CD4-positive, alpha-beta T cell treated with Interleukin-6 at 100 ng/mL for 8 hours (primary cell): ENCODE measurements around the gene TSPAN7.

Experiments
- DNase-seq: peaks from one replicate; pipeline ENCODE4 v3.0.0-alpha.2; 2020; ENCODE audit warnings: mixed read lengths, low spot score

TSPAN7 gene

DNA sequence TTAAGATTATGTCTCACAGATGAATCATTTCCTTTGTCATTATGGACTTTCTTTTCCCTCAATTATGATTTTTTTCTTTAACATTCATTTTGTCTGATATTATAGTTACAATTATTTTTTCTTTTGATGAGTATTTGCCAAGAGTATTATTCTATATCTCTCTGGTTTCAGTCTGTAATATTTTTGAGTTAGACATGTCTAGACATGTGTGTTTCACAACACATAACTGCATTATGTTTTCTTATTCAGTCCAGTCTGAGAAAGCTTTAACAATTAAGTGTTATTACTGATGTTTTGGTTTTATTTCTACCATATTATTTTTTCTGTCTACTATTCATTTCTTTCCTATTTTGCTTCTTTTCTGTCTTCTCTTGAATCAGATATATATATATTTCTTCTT lies 131.6 kb downstream of the TSPAN7 start:
- DNase-seq: no peak

DNA sequence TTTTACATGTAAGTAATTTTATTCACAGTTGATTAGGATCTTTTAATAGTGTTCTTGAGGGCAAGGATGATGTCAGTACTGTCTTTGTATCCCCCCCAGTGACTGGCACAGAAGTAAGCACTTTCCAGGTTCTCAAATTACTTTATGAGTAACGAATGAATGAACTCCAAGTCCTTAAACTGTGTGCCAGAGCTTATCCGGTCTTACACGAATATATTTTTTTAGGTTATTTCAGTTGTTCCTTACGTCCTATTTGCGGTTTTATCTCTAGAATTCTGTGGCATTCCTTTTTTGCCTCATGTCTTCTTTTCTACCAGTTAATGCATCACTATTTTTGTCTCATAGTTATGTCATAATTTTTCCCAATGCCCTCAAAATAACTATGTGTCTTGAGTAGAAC lies 133.1 kb downstream of the TSPAN7 start:
- DNase-seq: no peak

DNA sequence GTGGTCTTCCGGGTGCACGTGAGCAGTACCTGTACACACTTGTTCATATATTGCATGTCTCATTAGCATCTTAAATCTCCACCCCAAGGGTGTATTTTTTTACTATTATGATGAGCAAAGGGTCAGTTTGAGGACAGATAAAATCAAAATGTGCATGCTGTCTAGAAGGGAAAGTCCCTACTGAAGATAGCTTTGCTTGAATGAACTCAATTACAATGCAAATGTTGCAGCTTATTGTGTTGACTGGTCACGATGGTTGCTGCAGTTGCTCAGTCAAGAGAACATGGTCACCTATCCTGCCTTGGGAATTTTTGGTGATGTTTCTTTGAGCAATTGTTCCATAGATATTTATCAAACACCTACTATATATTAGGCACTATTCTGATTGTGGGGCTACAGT lies 136.1 kb downstream of the TSPAN7 start:
- no peak for DNase-seq

DNA sequence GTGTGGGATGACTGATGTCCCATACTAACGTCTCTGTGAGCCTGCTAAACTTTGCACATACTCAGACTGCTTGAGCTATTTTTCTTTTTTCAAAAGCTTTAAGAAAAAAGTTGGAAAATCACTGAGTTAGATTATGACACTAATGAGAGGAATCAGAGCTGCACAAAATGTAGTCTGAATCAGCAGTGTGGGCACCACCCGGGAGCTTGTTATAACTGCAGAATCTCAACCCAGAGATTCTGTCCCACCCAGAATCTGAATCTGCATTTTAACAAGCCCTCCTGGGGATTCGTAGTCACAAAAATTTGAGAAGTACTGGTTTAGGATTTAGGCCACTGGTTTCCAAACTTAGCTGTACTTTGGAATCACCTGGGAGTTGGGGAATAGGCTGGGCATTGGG lies 137.8 kb downstream of the TSPAN7 start:
- DNase-seq: no peak

DNA sequence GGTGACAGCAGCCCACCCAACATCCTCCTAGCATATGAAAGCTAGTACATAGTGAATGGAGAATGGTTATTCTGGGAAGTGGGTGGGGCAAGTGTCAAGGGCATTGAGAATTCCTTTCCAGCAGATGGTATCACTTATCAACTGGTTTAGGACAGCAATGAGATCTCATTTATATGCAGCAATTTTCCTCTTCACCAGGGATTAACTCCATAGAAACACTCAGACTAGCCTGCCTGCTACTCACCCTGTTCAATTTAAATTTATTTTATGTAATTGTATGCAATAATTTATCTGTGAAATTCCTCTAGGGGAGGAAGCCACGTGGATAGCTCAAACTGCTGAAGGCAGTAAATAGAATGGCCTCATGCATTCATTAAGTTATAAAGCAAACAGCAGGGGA lies 138.4 kb downstream of the TSPAN7 start:
- no peak for DNase-seq

DNA sequence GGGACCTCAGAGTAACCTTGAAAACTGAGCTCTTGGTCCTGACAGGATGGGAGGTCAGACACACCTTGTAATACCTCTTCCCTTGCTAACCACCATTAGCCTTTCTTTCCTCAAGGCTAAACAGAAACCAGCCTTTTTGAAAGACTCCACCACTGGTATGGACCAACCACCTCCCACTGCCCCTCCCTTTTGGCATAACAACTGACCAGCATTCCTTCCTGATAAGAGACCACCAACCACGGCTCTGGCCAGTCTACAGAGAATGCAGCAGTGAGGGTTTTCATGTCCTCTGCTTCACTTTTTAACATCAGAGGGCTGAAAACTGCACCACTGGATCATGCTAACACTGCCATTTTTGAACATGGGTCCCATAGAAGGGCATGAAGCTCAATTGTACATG lies 139.7 kb downstream of the TSPAN7 start:
- DNase-seq: no peak

DNA sequence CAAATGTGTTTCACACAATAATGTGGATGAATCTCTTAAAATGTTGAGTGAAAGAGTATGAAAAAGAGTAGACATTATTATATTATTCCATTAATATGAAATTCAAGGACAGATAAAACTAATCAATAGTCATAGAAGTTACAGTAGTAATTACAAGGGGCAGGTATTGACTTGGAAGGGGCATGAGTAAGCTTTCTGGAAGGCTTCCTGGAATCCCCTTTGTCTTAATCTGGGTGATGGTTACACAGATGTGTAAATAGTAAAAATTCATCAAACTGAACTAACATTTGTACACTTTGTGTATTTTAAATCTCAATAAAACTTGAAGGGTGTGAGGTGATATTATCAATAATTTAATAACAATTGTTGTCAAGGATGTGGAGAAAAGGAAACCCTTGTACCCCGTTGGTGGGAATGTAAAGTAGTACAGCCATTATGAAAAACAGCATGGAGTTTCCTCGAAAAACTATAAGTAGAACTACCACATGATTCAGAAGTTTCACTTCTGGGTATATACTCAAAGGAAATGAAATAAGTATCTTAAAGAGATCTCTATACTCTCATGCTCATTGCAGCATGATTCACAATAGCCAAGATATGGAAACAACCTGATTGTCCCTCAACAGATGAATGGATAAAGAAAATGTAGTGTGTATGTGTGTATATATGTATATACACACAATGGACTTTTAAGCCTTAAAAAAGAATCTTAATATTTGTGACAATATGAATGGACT lies 143.0 kb downstream of the TSPAN7 start:
- DNase-seq: no peak

DNA sequence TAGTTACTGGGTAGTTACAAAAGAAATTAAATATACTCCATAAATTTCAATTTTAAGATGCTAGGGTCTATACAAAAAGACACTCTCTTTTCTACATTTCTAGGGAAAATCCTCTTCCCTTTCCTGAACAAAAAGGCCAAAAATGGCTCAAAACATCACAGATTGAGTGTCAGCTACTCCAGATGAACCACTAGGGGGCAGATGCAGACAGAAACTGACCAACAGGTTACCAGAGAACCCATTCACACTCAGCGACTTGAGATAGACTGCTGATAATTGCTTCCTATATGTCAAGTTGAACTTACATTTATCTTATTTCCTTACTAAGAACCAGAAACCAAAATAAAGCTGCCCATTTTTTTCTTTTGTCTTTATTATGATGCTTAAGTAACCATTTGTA lies 156.5 kb downstream of the TSPAN7 start:
- no peak for DNase-seq

DNA sequence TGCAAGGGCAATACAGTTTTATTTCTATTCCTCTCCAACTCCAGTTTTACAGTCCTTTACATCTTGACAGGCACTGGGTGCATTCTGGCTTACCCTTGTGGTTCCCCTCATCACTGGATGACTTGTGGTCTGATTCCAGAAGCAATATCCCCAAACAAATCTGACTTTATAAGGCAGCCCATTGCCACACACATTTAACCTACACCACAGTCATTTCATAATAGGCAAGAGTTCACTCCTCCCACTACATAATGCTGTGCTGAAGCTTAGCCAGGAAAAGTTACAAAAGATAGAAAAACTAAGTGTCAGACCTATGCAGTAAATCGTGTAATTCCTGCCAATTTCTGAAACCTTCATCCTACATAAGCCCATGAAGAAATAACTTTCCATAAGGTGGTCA lies 157.0 kb downstream of the TSPAN7 start:
- DNase-seq: no peak

DNA sequence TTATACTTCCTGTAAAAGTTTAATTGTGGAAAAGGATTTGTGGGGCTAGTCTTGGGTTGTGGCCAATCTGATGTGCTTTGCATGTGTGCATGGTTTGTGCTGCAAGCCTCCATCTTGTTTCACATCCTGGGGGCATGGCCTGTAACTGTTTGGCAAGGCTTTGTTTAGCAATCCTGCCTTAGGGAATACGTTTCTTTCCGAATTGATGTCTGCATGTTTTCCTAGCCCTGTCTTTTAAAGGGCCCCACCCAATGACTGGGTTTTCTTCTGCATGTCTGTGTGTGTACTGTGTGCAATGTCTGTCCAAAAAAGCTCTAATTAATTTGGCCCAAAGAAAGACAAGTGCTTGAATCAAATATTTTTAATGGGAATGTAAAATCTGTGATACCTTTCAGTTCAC lies 165.3 kb downstream of the TSPAN7 start:
- no peak for DNase-seq

DNA sequence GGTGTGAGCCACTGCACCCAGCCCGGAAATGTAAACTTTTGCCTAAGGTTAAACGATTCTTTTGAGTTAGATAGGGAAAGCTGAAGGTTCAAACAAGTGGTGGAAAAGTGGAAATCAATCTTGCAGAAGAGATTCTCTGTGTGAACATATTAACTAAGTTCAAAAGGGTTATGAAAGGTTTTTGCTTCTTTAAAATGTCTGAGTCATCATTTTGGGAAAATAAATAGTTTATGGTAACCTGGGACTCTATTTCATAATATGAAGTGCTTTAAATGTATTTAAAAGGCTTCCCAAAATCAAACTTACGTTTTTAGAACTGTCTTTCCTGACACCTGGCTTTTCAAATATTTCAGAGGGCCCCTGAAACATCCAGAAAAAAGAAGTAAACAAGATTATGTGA lies 166.3 kb downstream of the TSPAN7 start:
- DNase-seq: no peak

DNA sequence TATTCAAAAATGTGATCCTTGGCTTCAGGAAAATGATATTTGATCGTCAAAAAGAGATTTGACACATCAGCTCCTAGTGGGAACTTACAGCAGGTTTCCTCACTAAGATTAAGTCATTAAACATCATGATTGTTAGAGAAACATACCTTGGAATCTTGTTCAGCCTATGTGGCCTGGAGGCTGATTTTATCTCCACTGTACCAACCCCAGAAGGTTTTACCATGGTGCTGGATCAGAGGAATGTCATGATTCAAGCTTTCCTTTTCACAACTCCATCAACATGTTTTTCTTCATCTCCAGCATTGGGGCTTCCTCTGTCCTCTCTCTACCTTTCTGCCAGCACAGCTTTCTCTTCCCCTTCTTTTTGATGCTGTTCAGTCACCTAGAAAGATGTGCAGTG lies 171.5 kb downstream of the TSPAN7 start:
- no peak for DNase-seq
